ENCODE results near the gene NEUROD6.

- TF ChIP-seq PRDM10 (tag by site-specific recombination; IDR thresholded peaks at IDR 0.05) (no peak), REST (tag by site-specific recombination; IDR thresholded peaks at IDR 0.05) (no peak)
Measured at GRCh38 chr7:31305260-31305659, 35.3 kb downstream of the NEUROD6 start.
